Endothelial cell of umbilical vein (primary cell): Measurements from ENCODE around the gene PLPP3. TPM values are rescaled to one million over a fixed set of nuclear protein-coding genes. Genes with fewer than 3 reads are reported as not detected.

Experiments
- BruUV-seq: library from RNA; stranded (reverse); fragments of 400-500 nt; replicated peaks from 2 replicates; lab custom pipeline; 2021; lab: Mats Ljungman, UMichigan
- CTCF ChIA-PET: fragments of 300-600, 350-600 bp; sonication (Branson Sonifier 250); formaldehyde crosslinking; loops from one replicate; lab custom pipeline; 2021; ENCODE audit warnings: antibody characterized with exemption, inconsistent platforms; lab: Charles Lee
- POLR2A ChIA-PET: fragments of 300-600, 350-600 bp; sonication (Branson Sonifier 250); formaldehyde crosslinking; loops from one replicate; lab custom pipeline; 2021; ENCODE audit warnings: antibody characterized with exemption, inconsistent platforms; lab: Charles Lee
- DNase-seq: peaks from one replicate; pipeline ENCODE4 v3.0.0-alpha.2; 2011; ENCODE audit warnings: low read depth, low spot score
- FAIRE-seq: peaks from 2 replicates; lab custom pipeline; 2011; peaks lifted over from hg19 to GRCh38; lab: Jason Lieb, UNC
- H2AFZ ChIP-seq: 2 replicates; pipeline ENCODE4 v1.6.0; 2012; ENCODE audit warnings: low read depth, low read length, control low read depth, inconsistent platforms
- H3K27ac ChIP-seq: 2 replicates; pipeline ENCODE4 v1.5.1; 2011; ENCODE audit warnings: low read depth, mild to moderate bottlenecking, control low read depth, low read length, moderate library complexity; ENCODE audit not compliant: insufficient read depth
- H3K27me3 ChIP-seq, 2 experiments: 2 replicates each; pipeline versions ENCODE4 v1.6.0 to v1.6.1; 2011; ENCODE audit warnings: low read length in 2 of 2, mixed read lengths in 1 of 2; ENCODE audit not compliant: control insufficient read depth in 2 of 2, insufficient read depth in 2 of 2
- H3K36me3 ChIP-seq, 2 experiments: 2 replicates in 1 of 2; 3 replicates in 1 of 2; pipeline ENCODE4 v1.5.1; 2011; ENCODE audit warnings: low read length in 2 of 2, mild to moderate bottlenecking in 1 of 2, moderate library complexity in 1 of 2; ENCODE audit not compliant: control insufficient read depth in 2 of 2, insufficient read depth in 2 of 2; ENCODE audit errors: extremely low read depth in 1 of 2
- H3K4me1 ChIP-seq: 3 replicates; pipeline ENCODE4 v1.5.1; 2011; ENCODE audit warnings: mild to moderate bottlenecking, low read length; ENCODE audit not compliant: control insufficient read depth, insufficient read depth; ENCODE audit errors: extremely low read depth
- H3K4me2 ChIP-seq: 2 replicates; pipeline ENCODE4 v1.6.1; 2011; ENCODE audit warnings: low read length, control low read depth, mixed read lengths; ENCODE audit not compliant: insufficient read depth
- H3K4me3 ChIP-seq, 3 experiments: fragments of 200-600 bp in 1 of 3; sonication (generic), shearing (Covaris generic) in 1 of 3; replicated peaks in 1 of 3; 2 replicates each; pipeline ENCODE4 v1.5.1; 2011 to 2016; ENCODE audit warnings: control low read depth in 3 of 3, low read length in 3 of 3, mild to moderate bottlenecking in 2 of 3, inconsistent platforms in 1 of 3, low read depth in 1 of 3, moderate library complexity in 1 of 3; ENCODE audit not compliant: insufficient read depth in 1 of 3
- H3K79me2 ChIP-seq: 2 replicates; pipeline ENCODE4 v1.6.0; 2012; ENCODE audit warnings: low read length, inconsistent platforms; ENCODE audit not compliant: control insufficient read depth, insufficient read depth
- H3K9ac ChIP-seq: replicated peaks from 2 replicates; pipeline ENCODE3; 2011; ENCODE audit warnings: low read length, control low read depth; ENCODE audit not compliant: insufficient read depth; ENCODE audit errors: extremely low read depth
- H3K9me1 ChIP-seq: replicated peaks from 3 replicates; pipeline ENCODE4 v1.6.0; 2011; ENCODE audit warnings: mild to moderate bottlenecking, low read length; ENCODE audit not compliant: control insufficient read depth, insufficient read depth; ENCODE audit errors: extremely low read depth
- H3K9me3 ChIP-seq: replicated peaks from 2 replicates; pipeline ENCODE4 v1.5.1; 2012; ENCODE audit warnings: low read length, inconsistent platforms; ENCODE audit not compliant: control insufficient read depth, insufficient read depth
- H4K20me1 ChIP-seq: replicated peaks from 2 replicates; pipeline ENCODE3; 2011; ENCODE audit warnings: mild to moderate bottlenecking, low read length; ENCODE audit not compliant: control insufficient read depth, insufficient read depth; ENCODE audit errors: extremely low read depth
- EZH2 ChIP-seq: IDR thresholded peaks from 2 replicates; pipeline ENCODE4 v1.6.1; 2012; ENCODE audit warnings: borderline replicate concordance, low read depth, mild to moderate bottlenecking, moderate library complexity, low read length, inconsistent platforms; ENCODE audit not compliant: severe bottlenecking
- FOS ChIP-seq: IDR thresholded peaks from 2 replicates; pipeline ENCODE4 v1.6.1; 2011; ENCODE audit warnings: mild to moderate bottlenecking, low read length, moderate library complexity, borderline replicate concordance; ENCODE audit not compliant: insufficient read depth
- GATA2 ChIP-seq: IDR thresholded peaks from 2 replicates; pipeline ENCODE4 v1.7.0; 2011; ENCODE audit warnings: low read depth, mild to moderate bottlenecking, moderate library complexity, mixed read lengths, low read length; ENCODE audit not compliant: insufficient read length, insufficient read depth
- JUN ChIP-seq: IDR thresholded peaks from 2 replicates; pipeline ENCODE4 v1.6.1; 2011; ENCODE audit warnings: borderline replicate concordance, low read depth; ENCODE audit not compliant: insufficient read length, insufficient read depth
- MAX ChIP-seq: IDR thresholded peaks from 2 replicates; pipeline ENCODE4 v1.6.1; 2011; ENCODE audit not compliant: insufficient read depth, insufficient read length
- MYC ChIP-seq: IDR thresholded peaks from one replicate; pipeline ENCODE4 v1.6.1; 2011; ENCODE audit warnings: mild to moderate bottlenecking, low read depth, low read length
- POLR2A ChIP-seq: IDR thresholded peaks from 2 replicates; pipeline ENCODE4 v1.6.1; 2012; ENCODE audit warnings: low read depth, mild to moderate bottlenecking, control low read depth, low read length
- POLR2AphosphoS5 ChIP-seq: IDR thresholded peaks from 2 replicates; pipeline ENCODE4 v1.6.1; 2012; ENCODE audit warnings: low read depth, mild to moderate bottlenecking, control low read depth, low read length, moderate library complexity; ENCODE audit not compliant: insufficient read depth
- dilution Hi-C: fragments of 300-500 bp; cut with MboI; formaldehyde crosslinking; loops from one replicate; pipeline ENCODE4 v1.15.0; 2019; ENCODE audit warnings: low sequenced_read_pairs; ENCODE audit not compliant: extremely low pct_ligation_motif_present
- intact Hi-C: fragments of 100-400 bp; cut with micrococcal nuclease; formaldehyde crosslinking; loops from one replicate; pipeline ENCODE4 v1.10.0; 2022
- polyA plus RNA-seq, 4 experiments: library from polyadenylated mRNA; depleted of rRNA in 3 of 4; stranded (reverse) in 3 of 4; unstranded in 1 of 4; fragments of >200 nt; gene quantifications; 2 replicates each; pipeline versions ENCODE4 v1.2.1 to v1.2.3, GENCODE V29; 2011 to 2012; ENCODE audit warnings: missing spikeins in 1 of 4
- small RNA-seq: library from RNA; depleted of rRNA; stranded (forward); fragments of <200 nt; gene quantifications from one replicate; pipeline ENCODE3, GENCODE V24; 2012; ENCODE audit warnings: low replicate concordance, low read depth; ENCODE audit not compliant: insufficient read depth, insufficient read length
- total RNA-seq: library from RNA; stranded (reverse); gene quantifications from 2 replicates; pipeline ENCODE4 v1.2.3, GENCODE V29; 2021
- TF ChIP-seq, protein P1 (sequence below), 2 donors: IDR thresholded peaks; 1 replicate in 1 of 2; 2 replicates in 1 of 2; pipeline ENCODE4 v1.5.1; 2011; ENCODE audit warnings: low read length in 2 of 2, mild to moderate bottlenecking in 2 of 2, moderate library complexity in 2 of 2, control low read depth in 1 of 2, inconsistent platforms in 1 of 2, low read depth in 1 of 2; ENCODE audit not compliant: insufficient read depth in 1 of 2; ENCODE audit errors: extremely low read depth in 1 of 2

Gene PLPP3
- total and polyA plus RNA-seq, 2 donors (not counting 3 experiments of a cell fraction or from before 2014, with no cell fraction given): 11.3 to 14.1 TPM

GRCh38 chr1:56444960-56445646 lies 134.3 kb downstream of the PLPP3 start:
- no peak for FAIRE-seq
- no peak overlapping the region for H2AFZ ChIP-seq
- no peak overlapping the region for H3K4me3 ChIP-seq
- peaks cover 2% of the 10 kb centered on the region for H3K4me1 ChIP-seq
- TF ChIP-seq, protein P1, sequence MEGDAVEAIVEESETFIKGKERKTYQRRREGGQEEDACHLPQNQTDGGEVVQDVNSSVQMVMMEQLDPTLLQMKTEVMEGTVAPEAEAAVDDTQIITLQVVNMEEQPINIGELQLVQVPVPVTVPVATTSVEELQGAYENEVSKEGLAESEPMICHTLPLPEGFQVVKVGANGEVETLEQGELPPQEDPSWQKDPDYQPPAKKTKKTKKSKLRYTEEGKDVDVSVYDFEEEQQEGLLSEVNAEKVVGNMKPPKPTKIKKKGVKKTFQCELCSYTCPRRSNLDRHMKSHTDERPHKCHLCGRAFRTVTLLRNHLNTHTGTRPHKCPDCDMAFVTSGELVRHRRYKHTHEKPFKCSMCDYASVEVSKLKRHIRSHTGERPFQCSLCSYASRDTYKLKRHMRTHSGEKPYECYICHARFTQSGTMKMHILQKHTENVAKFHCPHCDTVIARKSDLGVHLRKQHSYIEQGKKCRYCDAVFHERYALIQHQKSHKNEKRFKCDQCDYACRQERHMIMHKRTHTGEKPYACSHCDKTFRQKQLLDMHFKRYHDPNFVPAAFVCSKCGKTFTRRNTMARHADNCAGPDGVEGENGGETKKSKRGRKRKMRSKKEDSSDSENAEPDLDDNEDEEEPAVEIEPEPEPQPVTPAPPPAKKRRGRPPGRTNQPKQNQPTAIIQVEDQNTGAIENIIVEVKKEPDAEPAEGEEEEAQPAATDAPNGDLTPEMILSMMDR (IDR thresholded peaks at IDR 0.05; ENCODE audit: extremely low read depth in 1 of 2, insufficient read depth in 1 of 2, low read depth in 1 of 2, low read length in 2 of 2): no peak
- TF ChIP-seq JUN: no peak
- no peak for TF ChIP-seq MAX
- TF ChIP-seq MYC: no peak
- no peak for TF ChIP-seq FOS
- no peak for TF ChIP-seq GATA2
- TF ChIP-seq POLR2A: no peak
- TF ChIP-seq EZH2: no peak
- TF ChIP-seq POLR2AphosphoS5: no peak
- no peaks in the 10 kb centered on the region for H3K27me3 ChIP-seq
- no TSS peak for BruUV-seq
- no peaks in the 10 kb centered on the region for H4K20me1 ChIP-seq
- intact Hi-C loops: no loop called here
- CTCF ChIA-PET: no interaction called here
- no peaks in the 10 kb centered on the region for H3K79me2 ChIP-seq
- DNase-seq: no peak
- dilution Hi-C loops: no loop called here
- no peaks in the 10 kb centered on the region for H3K9me1 ChIP-seq
- H3K4me2 ChIP-seq: no peak overlapping the region
- H3K9ac ChIP-seq: no peak overlapping the region
- H3K27ac ChIP-seq: no peak overlapping the region
- no peaks in the 10 kb centered on the region for H3K36me3 ChIP-seq
- no peaks in the 10 kb centered on the region for H3K9me3 ChIP-seq
- POLR2A ChIA-PET: interaction anchor here (0.7 kb wide), 1 partner anchor 1298 kb away, joined by 3 read pairs; no protein-coding TSS in a partner anchor

Small RNA genes lying within 50 kb of the gene (small RNA-seq; reads per million reads assigned to genes)
- not detected for gene AC099789.1

Other genes starting within 250 kb of the PLPP3 start
- 0.78 and 1.2 TPM in 2 replicates for gene PRKAA2, start 65.8 kb upstream of the PLPP3 start, total RNA-seq
- gene PRKAA2, start 65.8 kb upstream of the PLPP3 start, polyA plus RNA-seq: 0.22 and 0.32 TPM in 2 replicates
- gene FYB2, start 239.8 kb upstream of the PLPP3 start, total RNA-seq: not detected in 2 replicates
- gene FYB2, start 239.8 kb upstream of the PLPP3 start, polyA plus RNA-seq: not detected in 2 replicates